A549 (cell line): ENCODE results near the gene TGFBR2. TPM values are rescaled to one million over a fixed set of nuclear protein-coding genes. Genes with fewer than 3 reads are reported as not detected.

Source experiments
- ATAC-seq, 2 experiments: fragments of 200-7000 bp in 1 of 2; fragments of >200 bp in 1 of 2; cut with Nextera tagmentation in 1 of 2; cut with Tn5 transposase in 1 of 2; 3 replicates each; pipeline versions ENCODE4 v1.8.0 to v1.9.1; 2018 to 2020; ENCODE audit warnings: mild to moderate bottlenecking in 1 of 2, moderate library complexity in 1 of 2
- CTCF ChIA-PET: fragments of 300-600 bp; sonication (Branson Sonifier 250); formaldehyde crosslinking; extraction: SDS; loops from one replicate; lab custom pipeline; 2021; ENCODE audit warnings: antibody characterized with exemption, inconsistent platforms; lab: Yijun Ruan, JAX
- POLR2A ChIA-PET: fragments of 350-600 bp; formaldehyde crosslinking; extraction: SDS; loops from one replicate; lab custom pipeline; 2021; ENCODE audit warnings: antibody characterized with exemption, inconsistent platforms; lab: Yijun Ruan, JAX
- DNase-seq, 2 experiments: peaks; one replicate each; pipeline versions ENCODE4 v3.0.0 to v3.0.0-alpha.2; 2011 to 2016; ENCODE audit warnings: low read depth in 1 of 2, low spot score in 1 of 2
- FAIRE-seq: peaks from 2 replicates; lab custom pipeline; 2011; peaks lifted over from hg19 to GRCh38; lab: Jason Lieb, UNC
- H3K27ac ChIP-seq, 2 experiments: fragments of >200 bp; sonication (Bioruptor Twin); formaldehyde crosslinking; 3 replicates each; pipeline ENCODE4 v1.5.1; 2016 to 2017
- H3K4me1 ChIP-seq: fragments of >200 bp; sonication (Bioruptor Twin); formaldehyde crosslinking; 3 replicates; pipeline ENCODE4 v1.6.1; 2016
- H3K4me2 ChIP-seq: fragments of >200 bp; sonication (Bioruptor Twin); formaldehyde crosslinking; 3 replicates; pipeline ENCODE4 v1.6.1; 2016
- H3K4me3 ChIP-seq: fragments of >200 bp; sonication (Bioruptor Twin); formaldehyde crosslinking; 3 replicates; pipeline ENCODE4 v1.5.1; 2016
- H3K9me3 ChIP-seq: fragments of >200 bp; sonication (Bioruptor Twin); formaldehyde crosslinking; 3 replicates; pipeline ENCODE4 v1.6.1; 2016
- CBX2 ChIP-seq: fragments of 200-600 bp; sonication (generic); IDR thresholded peaks from 2 replicates; pipeline ENCODE4 v1.6.1; 2016; ENCODE audit warnings: low read depth, mild to moderate bottlenecking, borderline replicate concordance
- CBX8 ChIP-seq: fragments of 200-600 bp; sonication (generic); IDR thresholded peaks from 2 replicates; pipeline ENCODE4 v1.6.1; 2016
- CEBPB ChIP-seq, 2 experiments: fragments of >200 bp in 1 of 2; sonication (Bioruptor Twin) in 1 of 2; formaldehyde crosslinking in 1 of 2; IDR thresholded peaks; 2 replicates each; pipeline ENCODE4 v1.6.1; 2012 to 2016
- EHMT2 ChIP-seq: fragments of 200-600 bp; sonication (generic); IDR thresholded peaks from 2 replicates; pipeline ENCODE4 v1.6.1; 2016; ENCODE audit warnings: antibody characterized with exemption, low read depth, mild to moderate bottlenecking, moderate library complexity
- EP300 ChIP-seq, 2 experiments: fragments of >200 bp; sonication (Bioruptor Twin); formaldehyde crosslinking; IDR thresholded peaks; 2 replicates in 1 of 2; 3 replicates in 1 of 2; pipeline ENCODE4 v1.6.1; 2016 to 2017
- ESRRA ChIP-seq: fragments of 150-350 bp; IDR thresholded peaks from 2 replicates; pipeline ENCODE4 v1.6.1; 2014; ENCODE audit warnings: mild to moderate bottlenecking, low read length, borderline replicate concordance
- FOSL2 ChIP-seq, 2 experiments: fragments of 450-650 bp in 1 of 2; fragments of >200 bp in 1 of 2; sonication (Bioruptor Twin) in 1 of 2; formaldehyde crosslinking; IDR thresholded peaks; 2 replicates each; pipeline versions ENCODE4 v1.5.0 to v1.6.1; 2016 to 2020; ENCODE audit warnings: mild to moderate bottlenecking in 1 of 2, moderate library complexity in 1 of 2
- FOXS1 ChIP-seq: fragments of 250-450 bp; sonication (Bioruptor Pico); IDR thresholded peaks from 2 replicates; pipeline ENCODE4 v1.5.0; 2020; ENCODE audit warnings: mild to moderate bottlenecking, moderate library complexity
- HOXA7 ChIP-seq: fragments of 250-450 bp; sonication (Bioruptor Pico); IDR thresholded peaks from 2 replicates; pipeline ENCODE4 v1.5.0; 2020; ENCODE audit warnings: mild to moderate bottlenecking, moderate library complexity
- HOXB5 ChIP-seq: fragments of 250-450 bp; sonication (Bioruptor Pico); IDR thresholded peaks from 2 replicates; pipeline ENCODE4 v1.5.0; 2020; ENCODE audit warnings: mild to moderate bottlenecking, moderate library complexity
- JUN ChIP-seq, 2 experiments: fragments of >200 bp; sonication (Bioruptor Twin); formaldehyde crosslinking; IDR thresholded peaks; 2 replicates in 1 of 2; 3 replicates in 1 of 2; pipeline ENCODE4 v1.6.1; 2016 to 2017
- KDM1A ChIP-seq: fragments of 200-600 bp; sonication (generic); IDR thresholded peaks from 2 replicates; pipeline ENCODE4 v1.6.1; 2016; ENCODE audit warnings: low read depth, mild to moderate bottlenecking
- MAZ ChIP-seq: fragments of 150-350 bp; IDR thresholded peaks from 2 replicates; pipeline ENCODE4 v1.6.1; 2014; ENCODE audit warnings: antibody characterized with exemption, low read depth, low read length, borderline replicate concordance
- MYC ChIP-seq: IDR thresholded peaks from 2 replicates; pipeline ENCODE4 v1.6.1; 2012; ENCODE audit warnings: mild to moderate bottlenecking, inconsistent platforms, low read length, improper control_type of control experiment, borderline replicate concordance
- NR3C1 ChIP-seq: fragments of >200 bp; sonication (Bioruptor Twin); formaldehyde crosslinking; IDR thresholded peaks from 3 replicates; pipeline ENCODE4 v1.6.1; 2017
- PHF8 ChIP-seq: fragments of 200-600 bp; sonication (generic); IDR thresholded peaks from 2 replicates; pipeline ENCODE4 v1.6.1; 2016; ENCODE audit warnings: low read depth, mild to moderate bottlenecking, antibody characterized with exemption, moderate library complexity, borderline replicate concordance
- POLR2AphosphoS2 ChIP-seq: conservative IDR thresholded peaks from 2 replicates; pipeline ENCODE4 v1.6.1; 2012; ENCODE audit warnings: low read length, improper control_type of control experiment, inconsistent platforms
- RNF2 ChIP-seq: fragments of 200-600 bp; sonication (generic); IDR thresholded peaks from 2 replicates; pipeline ENCODE4 v1.6.1; 2016; ENCODE audit warnings: low read depth, mild to moderate bottlenecking, antibody characterized with exemption, moderate library complexity, borderline replicate concordance
- SMC3 ChIP-seq: fragments of >200 bp; sonication (Bioruptor Twin); formaldehyde crosslinking; IDR thresholded peaks from 3 replicates; pipeline ENCODE4 v1.6.1; 2018; ENCODE audit warnings: inconsistent platforms
- TFCP2L1 ChIP-seq: fragments of 250-450 bp; sonication (Bioruptor Pico); IDR thresholded peaks from 2 replicates; pipeline ENCODE4 v1.5.0; 2021; ENCODE audit warnings: mild to moderate bottlenecking
- WGBS: methylation state at CpG from one replicate; pipeline ENCODE4 v1.1.6; 2017; ENCODE audit errors: missing lambda C conversion rate; 5-methylcytosine and 5-hydroxymethylcytosine counted together
- polyA plus RNA-seq, 4 experiments: library from polyadenylated mRNA; depleted of rRNA in 3 of 4; stranded (reverse); fragments of >200 nt; fragmentation: RNase III in 1 of 4; extraction: RNeasy Plus Mini Kit Qiagen cat#74134 plus additional on column Dnase treatment in 1 of 4; gene quantifications; 2 replicates in 3 of 4; 3 replicates in 1 of 4; pipeline ENCODE4 v1.2.3, GENCODE V29; 2011 to 2017
- TF ChIP-seq, protein P1 (sequence below): fragments of 250-450 bp; sonication (Bioruptor Pico); IDR thresholded peaks from 2 replicates; pipeline ENCODE4 v1.5.0; 2021; ENCODE audit warnings: mild to moderate bottlenecking, moderate library complexity, borderline replicate concordance
- TF ChIP-seq, protein P2 (sequence below): fragments of 150-350 bp; IDR thresholded peaks from 2 replicates; pipeline ENCODE4 v1.6.1; 2014; ENCODE audit warnings: low read depth, mild to moderate bottlenecking, low read length
- TF ChIP-seq, protein P3 (sequence below): fragments of 200-600 bp; sonication (generic); IDR thresholded peaks from 2 replicates; pipeline ENCODE4 v1.6.1; 2016; ENCODE audit warnings: antibody characterized with exemption, mild to moderate bottlenecking, moderate library complexity
- TF ChIP-seq, protein P4 (sequence below): fragments of >200 bp; sonication (Bioruptor Twin); formaldehyde crosslinking; IDR thresholded peaks from 2 replicates; pipeline ENCODE4 v1.6.1; 2016
- TF ChIP-seq, protein P5 (sequence below): fragments of 250-450 bp; sonication (Bioruptor Pico); IDR thresholded peaks from 2 replicates; pipeline ENCODE4 v1.5.0; 2020; ENCODE audit warnings: low read depth, mild to moderate bottlenecking, moderate library complexity

The TGFBR2 gene
- polyA plus RNA-seq, 2 of the 4 experiments (the other 2 are of a cell fraction), result 48.5 to 97.4 TPM

DNA sequence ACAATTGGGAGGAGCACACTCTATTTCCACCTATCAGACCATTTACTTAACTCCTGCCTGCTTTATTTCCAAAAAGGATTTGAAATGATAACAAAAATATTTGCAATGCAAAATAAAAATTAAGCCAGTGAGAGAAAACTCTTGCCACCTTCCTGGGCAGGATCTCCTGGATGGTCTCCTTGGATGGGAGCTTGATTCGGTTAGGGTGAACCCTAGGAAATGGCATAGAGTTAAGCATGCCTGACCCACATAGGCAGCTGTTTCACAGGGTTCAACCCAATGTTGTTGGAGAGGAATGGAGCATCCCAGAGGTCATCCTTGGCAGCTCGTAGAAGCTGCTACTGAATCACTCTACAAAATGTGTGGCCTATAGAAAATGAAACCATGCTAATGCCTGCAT lies 83.8 kb downstream of the TGFBR2 start (continued):
- TF ChIP-seq, protein P1, sequence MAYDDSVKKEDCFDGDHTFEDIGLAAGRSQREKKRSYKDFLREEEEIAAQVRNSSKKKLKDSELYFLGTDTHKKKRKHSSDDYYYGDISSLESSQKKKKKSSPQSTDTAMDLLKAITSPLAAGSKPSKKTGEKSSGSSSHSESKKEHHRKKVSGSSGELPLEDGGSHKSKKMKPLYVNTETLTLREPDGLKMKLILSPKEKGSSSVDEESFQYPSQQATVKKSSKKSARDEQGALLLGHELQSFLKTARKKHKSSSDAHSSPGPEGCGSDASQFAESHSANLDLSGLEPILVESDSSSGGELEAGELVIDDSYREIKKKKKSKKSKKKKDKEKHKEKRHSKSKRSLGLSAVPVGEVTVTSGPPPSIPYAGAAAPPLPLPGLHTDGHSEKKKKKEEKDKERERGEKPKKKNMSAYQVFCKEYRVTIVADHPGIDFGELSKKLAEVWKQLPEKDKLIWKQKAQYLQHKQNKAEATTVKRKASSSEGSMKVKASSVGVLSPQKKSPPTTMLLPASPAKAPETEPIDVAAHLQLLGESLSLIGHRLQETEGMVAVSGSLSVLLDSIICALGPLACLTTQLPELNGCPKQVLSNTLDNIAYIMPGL (CRISPR knock-in tag), result no peak
- TF ChIP-seq, protein P2, sequence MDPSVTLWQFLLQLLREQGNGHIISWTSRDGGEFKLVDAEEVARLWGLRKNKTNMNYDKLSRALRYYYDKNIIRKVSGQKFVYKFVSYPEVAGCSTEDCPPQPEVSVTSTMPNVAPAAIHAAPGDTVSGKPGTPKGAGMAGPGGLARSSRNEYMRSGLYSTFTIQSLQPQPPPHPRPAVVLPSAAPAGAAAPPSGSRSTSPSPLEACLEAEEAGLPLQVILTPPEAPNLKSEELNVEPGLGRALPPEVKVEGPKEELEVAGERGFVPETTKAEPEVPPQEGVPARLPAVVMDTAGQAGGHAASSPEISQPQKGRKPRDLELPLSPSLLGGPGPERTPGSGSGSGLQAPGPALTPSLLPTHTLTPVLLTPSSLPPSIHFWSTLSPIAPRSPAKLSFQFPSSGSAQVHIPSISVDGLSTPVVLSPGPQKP, result no peak
- no peak for TF ChIP-seq MAZ
- TF ChIP-seq CEBPB (IDR thresholded peaks at IDR 0.05), result no peak
- no peak for TF ChIP-seq HOXB5 (CRISPR knock-in tag)

DNA sequence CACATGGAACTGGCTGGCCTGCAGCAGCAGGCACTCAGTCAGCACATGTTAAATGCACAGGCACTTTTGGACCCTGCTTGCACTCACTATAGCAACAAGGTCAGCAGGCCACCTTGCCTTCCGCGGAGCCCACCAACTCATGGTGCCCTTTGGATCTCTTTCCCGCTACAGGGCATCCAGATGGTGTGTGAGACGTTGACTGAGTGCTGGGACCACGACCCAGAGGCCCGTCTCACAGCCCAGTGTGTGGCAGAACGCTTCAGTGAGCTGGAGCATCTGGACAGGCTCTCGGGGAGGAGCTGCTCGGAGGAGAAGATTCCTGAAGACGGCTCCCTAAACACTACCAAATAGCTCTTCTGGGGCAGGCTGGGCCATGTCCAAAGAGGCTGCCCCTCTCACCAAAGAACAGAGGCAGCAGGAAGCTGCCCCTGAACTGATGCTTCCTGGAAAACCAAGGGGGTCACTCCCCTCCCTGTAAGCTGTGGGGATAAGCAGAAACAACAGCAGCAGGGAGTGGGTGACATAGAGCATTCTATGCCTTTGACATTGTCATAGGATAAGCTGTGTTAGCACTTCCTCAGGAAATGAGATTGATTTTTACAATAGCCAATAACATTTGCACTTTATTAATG lies 85.0 kb downstream of the TGFBR2 start:
- Histone ChIP-seq H3K4me1 (peaks cover 62% of the 10 kb centered on the region), H3K4me3 (no peak overlapping the region), H3K9me3 (no peaks in the 10 kb centered on the region), H3K27ac (peak overlapping the region; percentile 2 to 84; a peak in 4 of 6 replicates), H3K4me2 (no peak overlapping the region)
- ChIA-PET CTCF (interaction anchor here (0.6 to 4.8 kb wide), 4 partner anchors 43 to 649 kb away, joined by 3 to 54 read pairs (median 3); no protein-coding TSS in a partner anchor), POLR2A (interaction anchor here (0.9 kb wide), 1 partner anchor 85 kb away, joined by 4 read pairs; the partner anchor contains the start of gene TGFBR2)
- WGBS, result 97% methylated on average over 9 of the region's 10 CpGs
- DNase-seq, result no peak
- no peak for FAIRE-seq
- no peak for ATAC-seq
- no peak for TF ChIP-seq RNF2
- no peak for TF ChIP-seq MYC
- TF ChIP-seq HOXA7 (CRISPR knock-in tag), result no peak
- TF ChIP-seq EP300 (IDR thresholded peaks at IDR 0.05), result no peak
- TF ChIP-seq CEBPB (IDR thresholded peaks at IDR 0.05), result no peak
- no peak for TF ChIP-seq ESRRA
- TF ChIP-seq CBX8, result no peak
- TF ChIP-seq PHF8, result no peak
- TF ChIP-seq FOXS1 (CRISPR knock-in tag), result no peak
- no peak for TF ChIP-seq FOSL2 (IDR thresholded peaks at IDR 0.05)
- TF ChIP-seq FOSL2 (CRISPR knock-in tag; IDR thresholded peaks at IDR 0.05), result no peak
- TF ChIP-seq SMC3, result no peak
- no peak for TF ChIP-seq TFCP2L1 (CRISPR knock-in tag)

DNA sequence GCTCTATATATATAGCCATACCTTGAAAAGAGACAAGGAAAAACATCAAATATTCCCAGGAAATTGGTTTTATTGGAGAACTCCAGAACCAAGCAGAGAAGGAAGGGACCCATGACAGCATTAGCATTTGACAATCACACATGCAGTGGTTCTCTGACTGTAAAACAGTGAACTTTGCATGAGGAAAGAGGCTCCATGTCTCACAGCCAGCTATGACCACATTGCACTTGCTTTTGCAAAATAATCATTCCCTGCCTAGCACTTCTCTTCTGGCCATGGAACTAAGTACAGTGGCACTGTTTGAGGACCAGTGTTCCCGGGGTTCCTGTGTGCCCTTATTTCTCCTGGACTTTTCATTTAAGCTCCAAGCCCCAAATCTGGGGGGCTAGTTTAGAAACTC lies 85.5 kb downstream of the TGFBR2 start:
- TF ChIP-seq, protein P3, sequence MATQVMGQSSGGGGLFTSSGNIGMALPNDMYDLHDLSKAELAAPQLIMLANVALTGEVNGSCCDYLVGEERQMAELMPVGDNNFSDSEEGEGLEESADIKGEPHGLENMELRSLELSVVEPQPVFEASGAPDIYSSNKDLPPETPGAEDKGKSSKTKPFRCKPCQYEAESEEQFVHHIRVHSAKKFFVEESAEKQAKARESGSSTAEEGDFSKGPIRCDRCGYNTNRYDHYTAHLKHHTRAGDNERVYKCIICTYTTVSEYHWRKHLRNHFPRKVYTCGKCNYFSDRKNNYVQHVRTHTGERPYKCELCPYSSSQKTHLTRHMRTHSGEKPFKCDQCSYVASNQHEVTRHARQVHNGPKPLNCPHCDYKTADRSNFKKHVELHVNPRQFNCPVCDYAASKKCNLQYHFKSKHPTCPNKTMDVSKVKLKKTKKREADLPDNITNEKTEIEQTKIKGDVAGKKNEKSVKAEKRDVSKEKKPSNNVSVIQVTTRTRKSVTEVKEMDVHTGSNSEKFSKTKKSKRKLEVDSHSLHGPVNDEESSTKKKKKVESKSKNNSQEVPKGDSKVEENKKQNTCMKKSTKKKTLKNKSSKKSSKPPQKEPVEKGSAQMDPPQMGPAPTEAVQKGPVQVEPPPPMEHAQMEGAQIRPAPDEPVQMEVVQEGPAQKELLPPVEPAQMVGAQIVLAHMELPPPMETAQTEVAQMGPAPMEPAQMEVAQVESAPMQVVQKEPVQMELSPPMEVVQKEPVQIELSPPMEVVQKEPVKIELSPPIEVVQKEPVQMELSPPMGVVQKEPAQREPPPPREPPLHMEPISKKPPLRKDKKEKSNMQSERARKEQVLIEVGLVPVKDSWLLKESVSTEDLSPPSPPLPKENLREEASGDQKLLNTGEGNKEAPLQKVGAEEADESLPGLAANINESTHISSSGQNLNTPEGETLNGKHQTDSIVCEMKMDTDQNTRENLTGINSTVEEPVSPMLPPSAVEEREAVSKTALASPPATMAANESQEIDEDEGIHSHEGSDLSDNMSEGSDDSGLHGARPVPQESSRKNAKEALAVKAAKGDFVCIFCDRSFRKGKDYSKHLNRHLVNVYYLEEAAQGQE, result no peak
- TF ChIP-seq EHMT2 (no peak), EP300 (IDR thresholded peaks at IDR 0.05) (no peak), POLR2AphosphoS2 (no peak), CBX8 (no peak), TFCP2L1 (CRISPR knock-in tag) (no peak), CBX2 (no peak), NR3C1 (no peak), KDM1A (no peak), JUN (IDR thresholded peaks at IDR 0.05) (no peak)
- TF ChIP-seq, protein P4, sequence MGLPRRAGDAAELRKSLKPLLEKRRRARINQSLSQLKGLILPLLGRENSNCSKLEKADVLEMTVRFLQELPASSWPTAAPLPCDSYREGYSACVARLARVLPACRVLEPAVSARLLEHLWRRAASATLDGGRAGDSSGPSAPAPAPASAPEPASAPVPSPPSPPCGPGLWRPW, result no peak
- TF ChIP-seq, protein P5, sequence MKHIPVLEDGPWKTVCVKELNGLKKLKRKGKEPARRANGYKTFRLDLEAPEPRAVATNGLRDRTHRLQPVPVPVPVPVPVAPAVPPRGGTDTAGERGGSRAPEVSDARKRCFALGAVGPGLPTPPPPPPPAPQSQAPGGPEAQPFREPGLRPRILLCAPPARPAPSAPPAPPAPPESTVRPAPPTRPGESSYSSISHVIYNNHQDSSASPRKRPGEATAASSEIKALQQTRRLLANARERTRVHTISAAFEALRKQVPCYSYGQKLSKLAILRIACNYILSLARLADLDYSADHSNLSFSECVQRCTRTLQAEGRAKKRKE (CRISPR knock-in tag), result no peak
- peak overlapping the region; percentile 59 to 77; a peak in 5 of 6 replicates for H3K27ac ChIP-seq
- no peak overlapping the region for H3K4me2 ChIP-seq
- ChIA-PET POLR2A (interaction anchor here (0.9 kb wide), 1 partner anchor 86 kb away, joined by 4 read pairs; the partner anchor contains the start of gene TGFBR2), CTCF (interaction anchor here (0.8 to 5.0 kb wide), 10 partner anchors 11 to 650 kb away, joined by 3 to 54 read pairs (median 5); partner anchors contain the start of gene TGFBR2)
- 83% methylated on average over 1 of the region's 1 CpG for WGBS
- no peak overlapping the region for H3K4me3 ChIP-seq
- FAIRE-seq (no peak), ATAC-seq (no peak), DNase-seq (no peak)
- no peaks in the 10 kb centered on the region for H3K9me3 ChIP-seq
- H3K4me1 ChIP-seq, result peaks cover 57% of the 10 kb centered on the region
